Gastroesophageal sphincter (tissue), 3 donors: ENCODE measurements around the gene PTCD1.

Source experiments
- POLR2A ChIP-seq, 2 donors: fragments of 450-650 bp; IDR thresholded peaks; one replicate each; pipeline ENCODE4 v1.6.1; 2017; ENCODE audit warnings: antibody characterized with exemption in 2 of 2, mild to moderate bottlenecking in 2 of 2, moderate library complexity in 1 of 2
- POLR2AphosphoS5 ChIP-seq: sonication (generic); formaldehyde crosslinking; IDR thresholded peaks from one replicate; pipeline ENCODE4 v1.6.1; 2017; ENCODE audit warnings: antibody characterized with exemption
- TF ChIP-seq, protein P1 (sequence below), 4 experiments: fragments of 200-600 bp in 2 of 4; fragments of 450-650 bp in 2 of 4; sonication (generic) in 1 of 4; IDR thresholded peaks; one replicate each; pipeline ENCODE4 v1.5.1; 2017 to 2019; ENCODE audit warnings: antibody characterized with exemption in 4 of 4, mild to moderate bottlenecking in 2 of 4, moderate library complexity in 2 of 4

- TF ChIP-seq, protein P1, sequence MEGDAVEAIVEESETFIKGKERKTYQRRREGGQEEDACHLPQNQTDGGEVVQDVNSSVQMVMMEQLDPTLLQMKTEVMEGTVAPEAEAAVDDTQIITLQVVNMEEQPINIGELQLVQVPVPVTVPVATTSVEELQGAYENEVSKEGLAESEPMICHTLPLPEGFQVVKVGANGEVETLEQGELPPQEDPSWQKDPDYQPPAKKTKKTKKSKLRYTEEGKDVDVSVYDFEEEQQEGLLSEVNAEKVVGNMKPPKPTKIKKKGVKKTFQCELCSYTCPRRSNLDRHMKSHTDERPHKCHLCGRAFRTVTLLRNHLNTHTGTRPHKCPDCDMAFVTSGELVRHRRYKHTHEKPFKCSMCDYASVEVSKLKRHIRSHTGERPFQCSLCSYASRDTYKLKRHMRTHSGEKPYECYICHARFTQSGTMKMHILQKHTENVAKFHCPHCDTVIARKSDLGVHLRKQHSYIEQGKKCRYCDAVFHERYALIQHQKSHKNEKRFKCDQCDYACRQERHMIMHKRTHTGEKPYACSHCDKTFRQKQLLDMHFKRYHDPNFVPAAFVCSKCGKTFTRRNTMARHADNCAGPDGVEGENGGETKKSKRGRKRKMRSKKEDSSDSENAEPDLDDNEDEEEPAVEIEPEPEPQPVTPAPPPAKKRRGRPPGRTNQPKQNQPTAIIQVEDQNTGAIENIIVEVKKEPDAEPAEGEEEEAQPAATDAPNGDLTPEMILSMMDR (IDR thresholded peaks at IDR 0.05), result no peak
- TF ChIP-seq POLR2A (IDR thresholded peaks at IDR 0.05) (no peak), POLR2AphosphoS5 (no peak)
These were observed 8.8 kb downstream of the PTCD1 start for GRCh38 chr7:99429756-99430155.
